ENCODE data around the gene SH3PXD2B.
"Not testable (repeated sequence)": the region's sequence is repeated elsewhere in the genome, so short reads cannot be mapped to it uniquely, and the experiment has no call there.

Gene SH3PXD2B

DNA sequence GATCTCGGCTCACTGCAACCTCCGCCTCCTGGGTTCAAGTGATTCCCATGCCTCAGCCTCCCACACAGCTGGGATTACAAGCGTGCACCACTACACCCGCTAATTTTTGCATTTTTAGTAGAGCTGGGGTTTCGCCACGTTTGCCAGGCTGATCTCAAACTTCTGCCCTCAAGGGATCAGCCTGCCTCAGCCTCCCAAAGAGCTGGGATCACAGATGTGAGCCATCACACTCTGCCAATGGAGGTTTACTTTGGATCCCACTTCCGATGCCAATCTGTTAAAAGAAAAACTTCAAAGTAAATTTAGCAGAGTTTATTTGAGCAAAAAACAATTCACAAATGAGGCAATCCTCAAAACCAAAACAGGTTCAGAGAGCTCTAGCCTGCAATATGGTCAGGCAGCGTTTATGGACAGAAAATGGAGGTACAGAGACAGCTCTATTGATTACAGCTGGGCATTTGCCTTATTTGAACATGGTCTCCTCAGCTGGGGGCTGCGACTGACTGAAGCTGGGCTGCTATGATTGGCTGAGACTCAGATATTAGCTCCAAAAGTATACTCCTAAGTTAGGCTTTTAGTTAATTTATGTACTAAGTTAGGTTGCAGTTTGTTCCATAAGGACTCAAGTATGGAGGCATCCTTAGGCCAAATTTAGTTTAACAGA is 152.1 kb downstream of the SH3PXD2B start:
- no peak for DNase-seq (ENCODE audit: low spot score)

DNA sequence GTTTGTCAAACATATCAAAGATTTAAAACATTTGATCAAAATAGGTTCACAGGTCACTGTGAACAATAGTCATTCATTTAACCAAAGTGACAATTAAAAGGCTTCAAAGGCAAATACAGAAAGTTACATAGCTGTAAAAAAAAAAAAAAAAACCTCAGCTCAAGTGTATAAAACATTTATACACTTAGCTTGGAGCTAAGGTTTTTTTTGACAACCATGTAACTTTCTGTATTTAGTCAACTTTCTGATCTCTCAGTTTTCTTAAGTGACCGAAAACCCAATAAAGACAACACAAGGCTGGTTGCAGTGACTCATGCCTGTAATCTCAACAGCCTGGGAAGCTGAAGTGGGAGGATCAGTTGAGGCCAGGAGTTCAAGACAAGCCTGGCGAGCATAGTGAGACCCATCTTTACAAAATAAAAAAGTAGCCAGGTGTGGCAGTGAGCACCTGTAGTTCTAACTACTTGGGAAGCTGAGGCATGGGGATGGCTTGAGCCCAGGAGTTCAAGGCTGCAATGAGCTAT is 154.3 kb downstream of the SH3PXD2B start:
- no peak for DNase-seq (ENCODE audit: low spot score)

DNA sequence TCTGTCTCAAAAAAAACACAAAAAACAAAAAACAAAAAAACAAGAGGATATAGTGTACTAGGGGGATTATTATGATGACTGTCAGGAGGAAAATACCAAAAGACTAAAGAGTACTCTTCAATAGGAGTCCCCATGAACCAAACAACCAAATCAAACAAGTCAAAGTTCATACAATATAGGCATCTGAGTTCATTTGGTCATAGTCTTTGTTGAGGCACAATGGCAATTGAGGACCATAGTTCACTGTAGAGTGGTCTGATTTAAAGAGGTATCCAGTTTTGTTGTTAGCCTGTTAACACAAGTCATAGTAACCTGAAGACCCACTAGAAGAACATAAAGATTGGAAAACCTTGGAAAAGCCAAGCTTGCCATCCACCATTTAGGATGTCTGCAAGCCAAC is 159.5 kb downstream of the SH3PXD2B start:
- no peak for DNase-seq (ENCODE audit: low spot score)

DNA sequence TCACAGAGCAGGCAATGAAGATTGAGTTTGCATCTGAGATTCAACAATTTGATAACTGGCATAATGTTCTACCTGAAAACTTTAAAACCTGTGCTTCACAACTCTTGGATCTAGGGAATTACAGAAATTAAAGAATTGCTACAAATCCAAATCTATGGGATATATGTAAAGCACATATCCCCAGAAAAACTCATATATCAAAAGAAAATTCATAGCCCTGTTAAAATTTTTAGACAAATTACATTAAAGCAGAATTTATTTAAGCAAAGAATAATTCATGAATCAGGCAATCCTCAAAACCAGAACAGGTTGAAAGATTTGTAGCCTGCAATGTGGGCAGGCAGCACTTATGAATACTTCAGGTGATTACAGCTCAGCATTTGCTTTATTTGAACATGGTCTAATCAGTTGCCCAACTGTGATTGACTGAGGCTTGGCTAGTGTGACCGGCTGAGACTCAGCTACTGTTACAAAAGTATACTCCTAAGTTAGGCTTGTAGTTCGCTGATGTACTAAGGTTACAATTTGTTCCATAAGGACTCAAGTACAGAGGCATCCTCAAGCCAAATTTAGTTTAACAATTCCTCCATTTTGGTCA is 160.5 kb downstream of the SH3PXD2B start:
- DNase-seq (ENCODE audit: low spot score) = no peak

DNA sequence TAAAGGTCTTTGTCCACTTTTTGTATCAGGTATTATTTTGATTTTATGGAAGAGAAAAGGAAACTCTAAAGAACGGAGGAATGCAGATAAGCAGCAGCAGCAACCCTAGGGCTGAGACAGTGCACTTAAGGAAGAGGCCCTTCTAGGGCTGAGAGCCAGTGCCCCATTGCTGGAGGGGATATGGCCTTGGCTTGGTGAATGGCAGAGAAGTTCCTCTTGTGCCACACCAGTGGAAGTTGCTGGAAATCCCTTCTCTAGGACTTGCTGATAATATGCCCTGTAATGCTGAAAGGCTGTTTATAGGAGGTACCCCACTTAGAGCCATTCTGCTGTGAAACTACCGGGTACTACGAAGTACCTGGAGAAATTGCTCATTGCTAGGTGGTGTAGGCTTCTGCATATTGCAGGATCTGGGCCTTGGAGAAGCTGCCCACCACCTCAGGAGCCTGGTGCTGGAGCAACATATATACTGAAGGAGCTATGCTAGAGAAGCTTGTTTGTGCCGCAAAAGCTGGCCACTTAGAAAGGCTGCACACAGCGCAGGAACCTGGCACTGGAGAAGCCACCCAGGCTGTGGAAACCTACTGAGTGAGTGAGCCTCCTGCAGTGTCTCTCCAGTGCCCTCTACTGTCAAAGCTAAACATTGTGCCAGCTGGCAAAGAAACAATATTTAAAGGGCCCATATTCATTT is 161.1 kb downstream of the SH3PXD2B start:
- DNase-seq (ENCODE audit: low spot score) = peak; percentile 62

DNA sequence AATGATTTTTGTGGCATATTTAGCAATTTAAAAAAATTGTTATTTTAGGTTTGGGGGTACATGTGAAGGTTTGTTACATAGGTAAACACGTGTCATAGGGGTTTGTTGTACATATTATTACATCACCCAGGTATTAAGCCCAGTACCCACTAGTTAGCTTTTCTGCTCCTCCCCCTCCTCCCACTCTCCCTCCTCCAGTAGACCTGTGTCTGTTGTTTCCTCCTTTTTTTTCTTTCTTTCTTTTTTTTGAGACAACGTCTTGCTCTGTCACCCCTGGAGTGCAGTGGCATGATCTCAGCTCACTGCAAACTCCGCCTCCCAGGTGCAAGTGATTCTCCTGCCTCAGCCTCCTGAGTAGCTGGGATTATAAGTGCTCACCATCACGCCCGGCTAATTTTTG is 162.5 kb downstream of the SH3PXD2B start:
- not testable (repeated sequence) for DNase-seq (ENCODE audit: low spot score)

DNA sequence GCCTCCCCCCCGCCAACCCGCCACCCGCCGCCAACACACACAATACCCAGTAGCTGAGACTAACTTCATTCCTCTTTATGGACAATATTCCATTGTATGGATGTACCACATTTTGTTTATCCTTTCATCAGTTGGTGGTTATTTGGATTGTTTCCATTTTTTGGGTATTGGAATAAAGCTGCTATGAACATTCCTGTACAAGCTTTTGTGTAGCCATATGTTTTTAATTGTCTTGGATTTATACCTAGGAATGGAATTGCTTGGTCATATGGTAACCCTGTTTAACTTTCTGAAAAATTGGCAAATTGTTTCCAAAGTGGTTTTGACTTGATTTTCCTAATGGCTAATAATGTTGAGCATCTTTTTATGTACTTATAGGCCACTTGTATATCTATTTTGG is 165.9 kb downstream of the SH3PXD2B start:
- DNase-seq (ENCODE audit: low spot score) = no peak

DNA sequence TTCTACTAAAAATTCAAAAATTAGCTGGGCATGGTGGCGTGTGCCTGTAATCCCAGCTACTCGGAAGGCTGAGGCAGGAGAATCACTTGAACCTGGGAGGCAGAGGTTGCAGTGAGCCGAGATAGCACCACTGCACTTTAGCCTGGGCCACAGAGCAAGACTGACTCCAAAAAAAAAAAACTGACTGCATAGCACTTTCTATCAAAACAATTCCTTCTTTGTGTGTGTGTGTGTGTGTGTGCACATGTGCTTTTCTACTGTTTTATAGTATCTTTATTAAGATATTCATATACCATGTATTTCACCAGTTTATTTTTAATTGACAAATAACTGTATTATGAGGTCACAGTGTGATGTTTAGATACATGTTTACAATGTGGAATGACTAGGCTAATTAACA is 167.2 kb downstream of the SH3PXD2B start:
- DNase-seq (ENCODE audit: low spot score) = not testable (repeated sequence)

DNA sequence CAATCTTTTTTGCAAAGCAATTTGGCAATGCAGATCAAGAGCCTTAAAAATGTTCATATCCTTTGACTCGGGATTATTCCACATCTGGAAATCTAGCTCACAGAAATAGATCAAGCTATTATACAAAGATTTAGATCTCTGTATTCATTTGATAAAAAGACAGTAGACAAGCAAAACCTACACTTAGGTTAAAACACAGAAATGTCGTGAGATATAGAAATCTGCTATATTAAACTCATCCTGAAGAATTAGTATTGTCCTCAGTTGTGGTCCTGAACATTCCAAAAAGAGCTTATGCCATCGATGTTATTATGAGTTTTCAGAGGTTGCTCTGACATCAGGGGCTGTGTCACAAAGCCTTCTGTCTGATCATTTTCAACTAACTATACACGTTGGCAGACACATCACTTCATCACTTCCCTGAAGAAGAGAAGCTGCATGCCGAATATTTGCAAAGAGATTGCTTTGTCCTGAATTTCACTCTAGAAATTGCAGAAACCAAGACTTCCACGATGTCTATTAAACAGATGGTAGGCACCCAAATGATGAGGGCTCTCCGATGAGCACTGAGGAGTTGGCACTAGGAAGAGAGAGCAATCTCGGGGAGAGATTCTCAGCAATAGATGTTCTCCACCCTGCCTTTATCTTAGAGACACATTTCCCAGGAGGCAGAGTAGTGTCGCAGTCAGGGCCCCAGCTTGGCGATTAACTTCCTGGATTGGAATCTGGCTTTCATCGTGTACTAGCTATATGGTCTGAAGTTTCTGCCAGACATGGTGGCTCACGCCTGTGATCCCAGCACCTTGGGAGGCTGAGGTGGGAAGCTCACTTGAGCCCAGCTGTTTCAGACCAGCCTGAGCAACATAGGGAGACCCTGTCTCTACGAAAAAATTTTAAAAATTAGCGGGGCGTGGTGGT is 168.8 kb downstream of the SH3PXD2B start:
- DNase-seq (ENCODE audit: low spot score) = no peak

DNA sequence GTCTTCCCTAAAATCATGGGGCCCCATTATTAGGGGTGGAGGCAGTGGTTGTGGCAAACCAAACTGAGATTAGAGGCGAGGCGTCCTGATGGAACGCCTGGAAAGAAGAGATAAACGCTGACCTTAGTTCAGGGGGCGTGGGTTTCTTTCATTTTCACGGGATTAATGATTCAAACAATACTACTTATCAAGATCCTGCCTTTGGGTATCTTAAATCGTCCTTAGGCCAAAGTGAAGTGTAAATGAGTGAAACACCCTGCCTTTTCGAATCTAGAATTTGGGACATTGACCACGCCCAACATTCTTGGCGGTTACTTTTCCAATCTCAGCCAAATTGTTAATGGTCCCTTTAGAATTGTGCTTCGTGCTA is 169.7 kb downstream of the SH3PXD2B start:
- peak; percentile 27 for DNase-seq (ENCODE audit: low spot score)

DNA sequence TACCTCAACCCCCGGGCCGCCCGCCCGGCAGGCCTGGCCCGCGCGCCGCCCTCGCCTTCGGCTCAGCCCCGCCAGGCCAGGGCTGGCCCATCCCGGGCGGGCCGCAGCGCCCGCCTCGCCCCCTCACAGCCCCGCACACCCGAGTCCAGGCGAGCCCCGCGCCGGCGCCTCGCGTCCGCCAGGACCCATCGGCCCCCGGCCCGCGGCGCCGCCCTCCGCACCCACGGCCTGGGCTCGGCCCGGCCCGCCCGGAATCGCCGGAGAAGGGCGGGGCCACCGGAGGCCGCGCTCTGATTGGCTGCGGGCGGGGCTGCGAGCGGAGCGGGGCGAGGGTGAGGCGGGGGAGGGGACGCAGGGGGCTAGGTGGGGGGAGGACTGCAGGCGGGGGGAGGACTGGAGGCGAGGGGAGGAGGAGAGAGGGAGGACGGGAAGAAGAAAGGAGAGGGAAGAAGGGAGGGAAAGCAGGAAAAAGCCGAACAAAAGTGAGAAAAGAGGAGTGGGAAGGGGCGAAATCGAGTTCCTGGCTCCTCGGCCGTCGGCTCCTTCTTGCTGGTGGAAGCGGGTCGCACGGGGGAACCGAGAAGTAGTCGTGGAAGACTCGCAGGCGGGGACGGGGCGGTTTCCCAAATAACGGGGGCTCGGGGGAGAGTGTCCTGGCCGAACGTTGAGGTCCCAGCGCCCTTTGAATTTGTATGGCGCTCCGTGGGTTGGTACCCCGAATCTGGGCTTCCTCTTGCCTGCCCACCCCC is 170.3 kb downstream of the SH3PXD2B start:
- peak; percentile 94 for DNase-seq (ENCODE audit: low spot score)

DNA sequence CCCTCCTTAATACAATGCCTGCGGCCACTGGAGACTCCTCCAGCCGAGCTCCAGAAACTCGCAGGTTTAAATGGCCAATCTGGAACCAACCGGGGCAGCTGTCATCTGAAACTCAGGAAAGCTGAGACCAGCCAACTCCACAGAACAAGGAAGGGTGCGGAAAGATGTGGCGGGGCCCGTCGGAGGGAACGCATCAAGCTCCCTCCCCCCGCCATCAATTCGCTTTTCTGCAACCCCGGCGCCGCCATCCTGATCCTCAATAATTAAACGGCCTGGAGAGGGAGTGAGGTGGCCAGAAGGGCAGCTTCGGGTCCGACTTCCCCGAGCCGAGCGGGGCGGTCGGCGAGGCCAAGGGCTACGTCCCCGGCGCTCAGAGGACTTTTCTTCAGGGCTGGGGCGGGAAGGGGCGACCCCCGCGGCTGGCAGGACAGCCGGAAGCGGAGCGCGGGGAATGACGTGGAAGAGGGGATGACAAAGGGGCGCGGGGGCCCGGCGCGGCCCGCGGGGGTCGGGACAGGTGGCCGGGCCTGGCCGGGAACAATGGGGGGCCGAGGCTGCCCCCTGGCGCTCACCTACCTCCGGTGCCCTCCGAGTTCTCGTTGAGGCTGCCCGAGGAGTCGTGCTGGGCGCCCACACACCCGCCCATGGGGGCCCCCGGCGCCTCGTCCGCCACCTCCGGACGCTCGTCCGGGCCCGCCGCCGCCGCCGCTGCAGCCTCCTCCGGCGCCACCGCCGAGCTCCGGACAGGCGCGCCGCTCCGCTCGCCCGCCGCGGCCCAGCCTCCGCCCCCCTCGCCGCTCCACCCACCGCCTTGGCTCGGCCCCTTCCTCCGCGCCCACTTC is 171.1 kb downstream of the SH3PXD2B start, which contains the start of gene UBTD2:
Gene UBTD2, minus strand, starts transcription at position 745 of the 842 bp plus-strand sequence. Its CDS starts 99 bp downstream, at position 646.
- DNase-seq (ENCODE audit: low spot score) = peak; percentile 90

DNA sequence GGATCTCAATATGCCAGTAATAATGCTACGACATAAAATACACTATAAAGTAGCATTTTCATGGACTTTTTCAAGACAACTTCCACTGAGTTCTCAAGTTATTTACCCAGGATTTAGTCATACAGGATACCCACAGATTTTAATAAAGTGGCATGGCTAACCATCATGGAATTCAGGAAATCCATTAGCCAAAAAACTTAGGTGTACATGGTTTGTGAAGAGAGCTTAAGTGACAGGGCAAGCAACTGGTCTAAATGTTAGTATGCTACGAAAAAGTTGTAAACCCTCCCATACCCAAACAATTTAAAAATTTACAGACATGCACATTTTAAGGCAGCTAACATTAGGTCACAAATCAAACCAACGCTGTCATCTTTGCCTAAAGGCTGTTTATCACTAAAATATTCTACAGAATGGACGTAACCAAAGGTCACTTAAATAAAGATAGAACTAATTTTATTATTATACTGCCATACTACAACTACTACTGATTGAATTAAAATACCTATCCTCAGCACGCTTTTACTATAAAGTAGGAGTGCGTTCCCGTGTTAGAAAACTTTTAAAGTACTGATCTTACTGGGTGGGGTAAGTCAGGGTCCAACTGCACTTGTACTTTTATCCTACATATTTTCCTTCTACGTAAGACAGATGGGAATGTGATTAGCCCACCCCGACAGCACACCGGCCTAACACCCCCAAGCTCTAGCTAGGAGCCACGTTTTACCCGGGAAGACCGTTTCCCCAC is 171.9 kb downstream of the SH3PXD2B start:
- peak; percentile 26 for DNase-seq (ENCODE audit: low spot score)

DNA sequence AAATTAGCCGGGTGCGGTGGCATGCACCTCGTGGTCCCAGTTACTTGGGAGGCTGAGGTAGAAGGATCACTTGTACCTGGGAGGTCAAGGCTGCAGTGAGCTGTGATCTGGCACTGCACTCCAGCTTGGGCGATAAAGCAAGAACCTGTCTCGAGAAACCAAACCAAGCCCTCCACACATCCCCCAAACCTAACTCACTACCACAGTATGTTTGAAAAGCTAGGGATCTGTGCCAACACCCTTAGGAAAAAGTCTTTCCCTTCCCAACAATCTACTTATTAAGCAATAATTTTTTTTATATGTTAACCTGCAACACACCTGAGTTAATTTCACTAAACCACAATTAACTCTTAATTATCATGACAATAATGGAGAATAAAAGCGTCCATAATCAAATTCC is 173.0 kb downstream of the SH3PXD2B start:
- DNase-seq (ENCODE audit: low spot score) = no peak

DNA sequence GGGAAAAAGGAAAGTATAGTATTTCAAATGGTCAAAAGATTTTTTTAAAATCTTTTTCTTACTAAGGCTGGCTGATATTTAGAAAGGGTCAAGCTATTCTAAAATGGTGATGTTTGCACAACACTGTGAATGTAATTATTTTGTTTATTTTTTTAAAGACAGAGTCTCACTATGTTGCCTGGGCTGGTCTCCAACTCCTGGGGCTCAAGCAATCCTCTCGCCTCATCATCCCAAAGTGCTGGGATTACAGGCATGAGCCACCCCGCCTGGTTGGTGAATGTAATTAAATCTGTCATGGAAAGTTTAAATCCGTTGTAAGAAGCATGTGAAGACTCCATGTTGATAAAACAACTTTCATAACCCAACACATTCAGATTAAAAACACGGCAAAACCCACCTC is 173.4 kb downstream of the SH3PXD2B start:
- no peak for DNase-seq (ENCODE audit: low spot score)

DNA sequence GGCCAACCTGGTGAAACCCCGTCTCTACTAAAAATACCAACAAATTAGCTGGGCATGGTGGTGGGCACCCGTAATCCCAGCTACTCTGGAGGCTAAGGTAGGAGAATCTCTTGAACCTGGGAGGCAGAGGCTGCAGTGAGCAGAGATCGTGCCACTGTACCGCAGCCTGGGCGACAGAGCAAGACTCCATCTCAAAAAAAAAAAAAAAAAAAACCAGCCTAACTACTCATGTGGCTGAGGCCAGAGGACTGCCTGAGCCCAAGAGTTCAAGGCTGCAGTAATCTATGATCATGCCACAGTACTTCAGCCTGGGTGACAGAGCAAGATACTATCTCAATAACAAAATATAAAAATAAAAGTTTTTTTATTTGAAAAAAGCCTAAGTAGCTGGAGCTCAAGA is 174.0 kb downstream of the SH3PXD2B start:
- no peak for DNase-seq (ENCODE audit: low spot score)

DNA sequence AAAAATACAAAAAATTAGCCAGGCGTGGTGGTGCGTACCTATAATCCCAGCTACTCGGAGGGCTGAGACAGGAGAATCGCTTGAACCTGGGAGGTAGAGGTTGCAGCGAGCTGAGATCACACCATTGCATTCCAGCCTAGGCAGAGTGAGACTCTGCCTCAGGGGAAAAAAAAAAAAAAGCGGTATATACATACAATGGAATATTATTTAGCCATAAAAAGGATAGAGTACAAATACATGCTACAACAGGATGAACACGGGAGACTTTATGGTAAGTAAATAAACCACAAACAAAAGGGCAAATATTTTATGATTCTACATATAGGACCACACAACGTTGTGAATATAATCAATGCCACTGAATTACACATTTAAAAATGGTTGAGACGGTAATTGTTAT is 176.0 kb downstream of the SH3PXD2B start:
- DNase-seq (ENCODE audit: low spot score) = no peak

DNA sequence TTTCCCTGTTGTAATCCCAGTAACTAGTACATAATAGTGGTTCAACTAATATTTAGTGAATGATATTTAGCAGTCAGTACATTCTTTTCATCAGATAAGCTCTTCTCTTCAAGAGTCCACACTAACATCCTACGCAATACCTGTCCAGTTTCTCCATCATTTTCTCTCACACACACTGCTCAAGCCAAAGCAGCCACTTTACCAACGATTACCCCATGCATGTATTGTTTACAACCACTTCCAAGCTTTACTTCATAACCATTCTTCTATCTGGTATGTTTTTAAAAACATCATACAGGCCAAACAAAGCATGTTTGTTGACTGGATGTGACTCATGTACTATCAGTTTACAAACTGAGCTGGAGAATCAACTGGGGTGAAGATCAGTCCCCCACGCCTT is 178.1 kb downstream of the SH3PXD2B start:
- DNase-seq (ENCODE audit: low spot score) = no peak
